Measurements from ENCODE around the gene MEIS1. TPM values are rescaled to one million over a fixed set of nuclear protein-coding genes. Genes with fewer than 3 reads are reported as not detected.

The MEIS1 gene
- total RNA-seq, 2 experiments from 2014 or later: not detected

GRCh38 chr2:66582104-66582986 lies 147.4 kb downstream of the MEIS1 start:
- no peak overlapping the region for H3K27ac Mint-ChIP-seq

GRCh38 chr2:66582987-66583880 lies 148.3 kb downstream of the MEIS1 start:
- H3K4me1 Mint-ChIP-seq: peaks cover 2% of the 10 kb centered on the region
- H3K27ac Mint-ChIP-seq: no peak overlapping the region
- no peaks in the 10 kb centered on the region for H3K9me3 Mint-ChIP-seq
- H3K4me3 Mint-ChIP-seq: no peak overlapping the region
- no peaks in the 10 kb centered on the region for H3K36me3 Mint-ChIP-seq
- peaks cover 36% of the 10 kb centered on the region for H3K27me3 Mint-ChIP-seq
- DNase-seq: no peak

More at GRCh38 chr2:66582104-66582986, 147.4 kb downstream of the MEIS1 start:
- Mint-ChIP-seq H3K9me3 (no peaks in the 10 kb centered on the region), H3K36me3 (no peaks in the 10 kb centered on the region), H3K4me3 (no peak overlapping the region), H3K27me3 (peaks cover 45% of the 10 kb centered on the region), H3K4me1 (peaks cover 2% of the 10 kb centered on the region)
- no peak for DNase-seq

- no peak for DNase-seq
- Mint-ChIP-seq H3K27ac (no peak overlapping the region), H3K9me3 (no peaks in the 10 kb centered on the region)
Observed at GRCh38 chr2:66583881-66584280, 149.0 kb downstream of the MEIS1 start.

GRCh38 chr2:66585587-66585986 lies 150.7 kb downstream of the MEIS1 start:
- peaks cover 14% of the 10 kb centered on the region for H3K27me3 Mint-ChIP-seq
- no peak overlapping the region for H3K27ac Mint-ChIP-seq
- H3K36me3 Mint-ChIP-seq: no peaks in the 10 kb centered on the region
- DNase-seq: no peak
- peaks cover 2% of the 10 kb centered on the region for H3K4me1 Mint-ChIP-seq
- H3K9me3 Mint-ChIP-seq: peaks cover 1% of the 10 kb centered on the region
- no peak overlapping the region for H3K4me3 Mint-ChIP-seq

More at GRCh38 chr2:66583881-66584280, 149.0 kb downstream of the MEIS1 start:
- Mint-ChIP-seq H3K4me3 (no peak overlapping the region), H3K36me3 (no peaks in the 10 kb centered on the region), H3K27me3 (peaks cover 29% of the 10 kb centered on the region), H3K4me1 (peaks cover 2% of the 10 kb centered on the region)

GRCh38 chr2:66587216-66587615 lies 152.3 kb downstream of the MEIS1 start:
- peaks cover 1% of the 10 kb centered on the region for H3K9me3 Mint-ChIP-seq
- DNase-seq: no peak
- H3K4me3 Mint-ChIP-seq: no peak overlapping the region
- no peak overlapping the region for H3K27ac Mint-ChIP-seq
- no peaks in the 10 kb centered on the region for H3K36me3 Mint-ChIP-seq
- H3K27me3 Mint-ChIP-seq: peaks cover 7% of the 10 kb centered on the region
- no peaks in the 10 kb centered on the region for H3K4me1 Mint-ChIP-seq

GRCh38 chr2:66594001-66594400 lies 159.1 kb downstream of the MEIS1 start:
- Mint-ChIP-seq H3K27ac (no peak overlapping the region), H3K36me3 (no peaks in the 10 kb centered on the region), H3K9me3 (peaks cover 1% of the 10 kb centered on the region), H3K4me3 (no peak overlapping the region), H3K4me1 (no peaks in the 10 kb centered on the region), H3K27me3 (no peaks in the 10 kb centered on the region)
- DNase-seq: no peak

GRCh38 chr2:66595556-66595955 lies 160.6 kb downstream of the MEIS1 start:
- Mint-ChIP-seq H3K9me3 (no peaks in the 10 kb centered on the region), H3K27me3 (no peaks in the 10 kb centered on the region)

GRCh38 chr2:66596256-66596655 lies 161.3 kb downstream of the MEIS1 start:
- H3K27ac Mint-ChIP-seq: no peak overlapping the region
- no peaks in the 10 kb centered on the region for H3K27me3 Mint-ChIP-seq
- no peak for DNase-seq
- H3K36me3 Mint-ChIP-seq: no peaks in the 10 kb centered on the region
- no peak overlapping the region for H3K4me3 Mint-ChIP-seq
- H3K9me3 Mint-ChIP-seq: no peaks in the 10 kb centered on the region
- H3K4me1 Mint-ChIP-seq: no peaks in the 10 kb centered on the region

More at GRCh38 chr2:66595556-66595955, 160.6 kb downstream of the MEIS1 start:
- Mint-ChIP-seq H3K4me3 (no peak overlapping the region), H3K27ac (no peak overlapping the region), H3K36me3 (no peaks in the 10 kb centered on the region), H3K4me1 (no peaks in the 10 kb centered on the region)
- no peak for DNase-seq

GRCh38 chr2:66601624-66602023 lies 166.7 kb downstream of the MEIS1 start:
- Mint-ChIP-seq H3K27ac (no peak overlapping the region), H3K36me3 (no peaks in the 10 kb centered on the region), H3K4me3 (no peak overlapping the region), H3K27me3 (no peaks in the 10 kb centered on the region), H3K4me1 (no peaks in the 10 kb centered on the region), H3K9me3 (no peaks in the 10 kb centered on the region)
- no peak for DNase-seq

- no peaks in the 10 kb centered on the region for H3K4me1 Mint-ChIP-seq
- H3K4me3 Mint-ChIP-seq: no peak overlapping the region
- no peaks in the 10 kb centered on the region for H3K9me3 Mint-ChIP-seq
Observed at GRCh38 chr2:66602341-66602740, 167.4 kb downstream of the MEIS1 start.

GRCh38 chr2:66604326-66604725 lies 169.4 kb downstream of the MEIS1 start:
- no peak overlapping the region for H3K27ac Mint-ChIP-seq
- H3K36me3 Mint-ChIP-seq: no peaks in the 10 kb centered on the region
- DNase-seq: no peak
- H3K4me3 Mint-ChIP-seq: no peak overlapping the region
- H3K9me3 Mint-ChIP-seq: no peaks in the 10 kb centered on the region
- H3K27me3 Mint-ChIP-seq: no peaks in the 10 kb centered on the region
- H3K4me1 Mint-ChIP-seq: no peaks in the 10 kb centered on the region

More at GRCh38 chr2:66602341-66602740, 167.4 kb downstream of the MEIS1 start:
- Mint-ChIP-seq H3K36me3 (no peaks in the 10 kb centered on the region), H3K27ac (no peak overlapping the region), H3K27me3 (no peaks in the 10 kb centered on the region)
- no peak for DNase-seq

- Mint-ChIP-seq H3K9me3 (no peaks in the 10 kb centered on the region), H3K27me3 (no peaks in the 10 kb centered on the region), H3K27ac (no peak overlapping the region), H3K4me3 (no peak overlapping the region), H3K4me1 (no peaks in the 10 kb centered on the region), H3K36me3 (no peaks in the 10 kb centered on the region)
- no peak for DNase-seq
Observed at GRCh38 chr2:66604976-66605375, 170.1 kb downstream of the MEIS1 start.

GRCh38 chr2:66607152-66607551 lies 172.2 kb downstream of the MEIS1 start:
- H3K27me3 Mint-ChIP-seq: peaks cover 3% of the 10 kb centered on the region

More at GRCh38 chr2:66607152-66607551, 172.2 kb downstream of the MEIS1 start:
- Mint-ChIP-seq H3K36me3 (no peaks in the 10 kb centered on the region), H3K4me1 (no peaks in the 10 kb centered on the region), H3K27ac (no peak overlapping the region), H3K4me3 (no peak overlapping the region), H3K9me3 (peaks cover 6% of the 10 kb centered on the region)
- DNase-seq: no peak
